Large intestine (tissue), 3 donors: ENCODE measurements around the gene KDM4B. TPM values are rescaled to one million over a fixed set of nuclear protein-coding genes. Genes with fewer than 3 reads are reported as not detected.
A peak's percentile ranks its signal among the peaks of the same experiment; 100 is the strongest.

Source experiments
- DNase-seq, 2 donors: peaks; one replicate each; pipeline versions ENCODE4 v3.0.0 to v3.0.0-alpha.2; 2013
- H3K27ac ChIP-seq: one replicate; pipeline ENCODE4 v1.5.1; 2013; ENCODE audit warnings: low read length
- H3K27me3 ChIP-seq: 2 replicates; pipeline ENCODE4 v1.6.1; 2013; ENCODE audit warnings: low read length; ENCODE audit not compliant: control insufficient read depth, insufficient read depth
- H3K36me3 ChIP-seq: 2 replicates; pipeline ENCODE4 v1.6.1; 2013; ENCODE audit warnings: low read length; ENCODE audit not compliant: control insufficient read depth, insufficient read depth
- H3K4me1 ChIP-seq: one replicate; pipeline ENCODE4 v1.6.1; 2013; ENCODE audit warnings: low read length; ENCODE audit not compliant: control insufficient read depth, insufficient read depth
- H3K4me3 ChIP-seq: one replicate; pipeline ENCODE4 v1.5.1; 2013; ENCODE audit warnings: low read length
- H3K9me3 ChIP-seq: one replicate; pipeline ENCODE4 v1.6.1; 2013; ENCODE audit warnings: mild to moderate bottlenecking, low read depth, low read length, moderate library complexity; ENCODE audit not compliant: control insufficient read depth
- WGBS: methylation state at CpG from one replicate; pipeline ENCODE4 v1.1.5; 2013; ENCODE audit warnings: low lambda C conversion rate; ENCODE audit not compliant: insufficient coverage; 5-methylcytosine and 5-hydroxymethylcytosine counted together
- polyA plus RNA-seq: library from polyadenylated mRNA; unstranded; fragments of 120-200 nt; gene quantifications from one replicate; pipeline ENCODE4 v1.2.1, GENCODE V29; 2013

KDM4B gene
- polyA plus RNA-seq, 1 donor: 13.7 TPM

DNA sequence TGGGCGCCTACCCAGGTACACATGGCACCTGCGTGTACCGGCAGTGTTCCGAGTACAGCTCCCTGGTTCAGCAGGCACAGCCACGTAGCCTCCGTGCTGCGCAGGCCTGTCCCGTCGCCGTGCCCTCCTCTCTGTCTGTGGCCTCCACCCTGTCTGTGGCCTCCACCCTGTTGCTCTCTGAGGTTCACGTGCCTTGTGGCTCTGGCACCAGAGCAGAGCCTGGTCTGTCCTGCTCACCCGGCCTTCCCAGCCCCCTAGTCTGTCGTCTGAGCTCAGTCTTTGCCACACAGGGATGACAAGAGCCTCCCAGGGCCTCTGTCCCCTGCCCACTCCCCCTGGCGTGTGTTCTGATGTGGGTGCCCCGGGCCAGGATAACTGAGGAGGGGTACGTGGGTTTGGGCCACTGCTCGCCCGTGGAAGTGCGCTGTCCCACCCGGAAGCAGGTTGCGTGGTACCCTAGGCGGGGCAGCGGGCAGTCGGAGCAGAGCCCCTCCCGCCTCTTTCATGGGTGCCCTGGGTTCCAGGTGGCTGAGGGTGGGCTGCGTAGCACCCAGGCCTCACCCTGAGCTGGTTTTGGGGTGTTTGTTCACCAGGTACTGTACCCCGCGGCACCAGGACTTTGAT lies 71.7 kb downstream of the KDM4B start:
- no peaks in the 10 kb centered on the region for H3K4me1 ChIP-seq
- no peak overlapping the region for H3K4me3 ChIP-seq
- H3K27ac ChIP-seq: no peak overlapping the region
- peaks cover 44% of the 10 kb centered on the region for H3K36me3 ChIP-seq
- WGBS: 100% methylated on average over 1 of the region's 28 CpGs
- peaks cover 3% of the 10 kb centered on the region for H3K9me3 ChIP-seq
- no peaks in the 10 kb centered on the region for H3K27me3 ChIP-seq
- DNase-seq: no peak

- Histone ChIP-seq H3K4me3 (no peak overlapping the region), H3K27me3 (no peaks in the 10 kb centered on the region), H3K9me3 (peaks cover 3% of the 10 kb centered on the region), H3K27ac (no peak overlapping the region), H3K4me1 (no peaks in the 10 kb centered on the region), H3K36me3 (peaks cover 44% of the 10 kb centered on the region)
- no peak for DNase-seq
- no CpG with 5 or more reads among the region's 29 CpGs for WGBS
These were observed 72.4 kb downstream of the KDM4B start for GRCh38 chr19:5041168-5041912.

DNA sequence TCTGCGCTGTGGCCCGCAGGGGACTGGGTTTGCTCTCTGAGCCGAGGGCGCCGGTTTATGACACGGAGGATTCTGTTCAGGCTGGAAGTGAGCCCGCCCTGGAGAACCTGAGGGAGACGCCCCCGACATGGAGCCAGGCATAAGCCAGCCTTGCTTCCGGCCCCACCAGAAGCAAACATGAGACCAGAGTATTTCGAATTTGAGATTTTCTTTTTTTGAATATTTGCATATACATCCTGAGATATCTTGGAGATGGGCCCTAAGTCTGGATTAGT lies 72.9 kb downstream of the KDM4B start:
- H3K27ac ChIP-seq: no peak overlapping the region
- H3K4me3 ChIP-seq: no peak overlapping the region
- peaks cover 44% of the 10 kb centered on the region for H3K36me3 ChIP-seq
- no peaks in the 10 kb centered on the region for H3K27me3 ChIP-seq
- WGBS: no CpG with 5 or more reads among the region's 11 CpGs
- H3K9me3 ChIP-seq: peaks cover 3% of the 10 kb centered on the region
- no peaks in the 10 kb centered on the region for H3K4me1 ChIP-seq
- DNase-seq: no peak

DNA sequence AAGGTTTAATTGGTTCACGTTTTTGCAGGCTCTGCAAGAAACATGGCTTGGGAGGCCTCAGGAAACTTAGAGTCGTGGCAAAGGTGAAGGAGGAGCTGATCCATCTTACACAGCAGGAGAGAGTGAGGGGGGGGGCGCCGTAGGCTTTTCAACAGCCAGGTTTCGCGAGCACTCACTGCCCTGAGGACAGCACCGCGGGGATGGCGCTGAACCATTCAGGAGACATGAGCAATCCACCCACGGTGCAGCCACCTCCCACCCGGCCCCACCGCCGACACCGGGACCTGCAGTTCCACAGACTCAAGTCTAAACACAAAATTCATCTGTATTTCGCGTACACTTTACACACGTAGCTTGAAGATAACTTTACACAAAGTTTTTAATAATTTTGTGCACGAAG lies 73.6 kb downstream of the KDM4B start:
- Histone ChIP-seq H3K9me3 (peaks cover 3% of the 10 kb centered on the region), H3K36me3 (peaks cover 49% of the 10 kb centered on the region), H3K4me3 (no peak overlapping the region), H3K27me3 (no peaks in the 10 kb centered on the region), H3K4me1 (no peaks in the 10 kb centered on the region), H3K27ac (no peak overlapping the region)
- no peak for DNase-seq
- 100% methylated on average over 3 of the region's 18 CpGs for WGBS

GRCh38 chr19:5045029-5045428 lies 76.1 kb downstream of the KDM4B start:
- H3K9me3 ChIP-seq: peaks cover 3% of the 10 kb centered on the region
- DNase-seq: no peak
- no peak overlapping the region for H3K27ac ChIP-seq
- no peaks in the 10 kb centered on the region for H3K27me3 ChIP-seq
- peaks cover 48% of the 10 kb centered on the region for H3K36me3 ChIP-seq
- no CpG with 5 or more reads among the region's 16 CpGs for WGBS
- H3K4me3 ChIP-seq: no peak overlapping the region
- H3K4me1 ChIP-seq: peaks cover 4% of the 10 kb centered on the region

- DNase-seq: no peak
- H3K27ac ChIP-seq: no peak overlapping the region
- peaks cover 3% of the 10 kb centered on the region for H3K9me3 ChIP-seq
- H3K27me3 ChIP-seq: no peaks in the 10 kb centered on the region
- peaks cover 4% of the 10 kb centered on the region for H3K4me1 ChIP-seq
- no CpG with 5 or more reads among the region's 8 CpGs for WGBS
- H3K4me3 ChIP-seq: no peak overlapping the region
- peaks cover 39% of the 10 kb centered on the region for H3K36me3 ChIP-seq
These were observed 77.0 kb downstream of the KDM4B start for GRCh38 chr19:5045956-5046338.

GRCh38 chr19:5046339-5047039 lies 77.6 kb downstream of the KDM4B start:
- DNase-seq: peak in 1 of 2 donors; percentile 44
- WGBS: no CpG with 5 or more reads among the region's 19 CpGs
- H3K9me3 ChIP-seq: peaks cover 3% of the 10 kb centered on the region
- H3K27me3 ChIP-seq: no peaks in the 10 kb centered on the region
- H3K27ac ChIP-seq: no peak overlapping the region
- peaks cover 36% of the 10 kb centered on the region for H3K36me3 ChIP-seq
- H3K4me1 ChIP-seq: peaks cover 4% of the 10 kb centered on the region
- H3K4me3 ChIP-seq: no peak overlapping the region

DNA sequence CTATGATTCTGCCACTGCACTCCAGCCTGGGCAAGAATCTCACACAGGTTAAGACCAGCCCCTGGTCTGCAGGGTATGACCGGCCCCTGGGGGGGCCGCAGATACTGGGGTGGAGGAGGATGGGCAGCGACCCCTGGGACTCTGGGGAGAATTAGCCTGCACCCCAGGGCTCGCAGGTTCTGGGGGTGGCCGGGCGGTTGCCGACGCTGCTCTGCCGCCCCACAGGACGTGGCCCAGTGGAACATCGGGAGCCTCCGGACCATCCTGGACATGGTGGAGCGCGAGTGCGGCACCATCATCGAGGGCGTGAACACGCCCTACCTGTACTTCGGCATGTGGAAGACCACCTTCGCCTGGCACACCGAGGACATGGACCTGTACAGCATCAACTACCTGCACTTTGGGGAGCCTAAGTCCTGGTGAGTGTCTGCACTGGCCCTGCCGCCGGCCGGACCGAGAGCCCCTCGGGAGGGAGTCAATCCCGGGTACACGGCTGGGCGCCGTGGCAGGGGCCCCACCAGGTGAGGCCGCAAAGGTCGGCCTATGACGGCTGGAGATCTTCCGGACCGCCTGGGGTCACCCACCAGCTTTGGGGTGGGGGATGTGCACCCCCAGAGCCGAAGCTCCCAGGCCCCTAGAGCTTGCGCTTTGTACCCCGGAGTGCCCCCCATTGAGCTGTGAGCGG lies 78.5 kb downstream of the KDM4B start:
- DNase-seq: no peak
- peaks cover 32% of the 10 kb centered on the region for H3K36me3 ChIP-seq
- H3K27ac ChIP-seq: no peak overlapping the region
- no peak overlapping the region for H3K4me3 ChIP-seq
- peaks cover 2% of the 10 kb centered on the region for H3K9me3 ChIP-seq
- no peaks in the 10 kb centered on the region for H3K27me3 ChIP-seq
- WGBS: no CpG with 5 or more reads among the region's 39 CpGs
- peaks cover 4% of the 10 kb centered on the region for H3K4me1 ChIP-seq

GRCh38 chr19:5048091-5048726 lies 79.3 kb downstream of the KDM4B start:
- no peaks in the 10 kb centered on the region for H3K9me3 ChIP-seq
- DNase-seq: peak; percentile 58 to 69
- no peak overlapping the region for H3K4me3 ChIP-seq
- peaks cover 25% of the 10 kb centered on the region for H3K36me3 ChIP-seq
- WGBS: no CpG with 5 or more reads among the region's 44 CpGs
- peaks cover 4% of the 10 kb centered on the region for H3K4me1 ChIP-seq
- H3K27ac ChIP-seq: no peak overlapping the region
- no peaks in the 10 kb centered on the region for H3K27me3 ChIP-seq
